Umbilical cord (tissue), 2 donors: ENCODE results near the gene MBLAC1. TPM values are rescaled to one million over a fixed set of nuclear protein-coding genes. Genes with fewer than 3 reads are reported as not detected.

Experiments
- DNase-seq: peaks from one replicate; pipeline ENCODE4 v3.0.0-alpha.2; 2015; ENCODE audit warnings: low spot score
- total RNA-seq: library from RNA; depleted of rRNA; stranded (reverse); fragments of >200 nt; gene quantifications from one replicate; pipeline ENCODE4 v1.2.3, GENCODE V29; 2014; ENCODE audit warnings: low replicate concordance; ENCODE audit not compliant: insufficient read depth

MBLAC1 gene
- total RNA-seq, 1 donor from 2014 or later = 1.9 TPM

GRCh38 chr7:100095704-100096103 lies 31.1 kb upstream of the MBLAC1 start:
- DNase-seq = no peak

- no peak for DNase-seq
These were observed 27.9 kb upstream of the MBLAC1 start for GRCh38 chr7:100098913-100099312.

- no peak for DNase-seq
These were observed 27.3 kb upstream of the MBLAC1 start for GRCh38 chr7:100099452-100099851.

GRCh38 chr7:100100420-100101015 lies 26.2 kb upstream of the MBLAC1 start:
- DNase-seq = peak; percentile 97

GRCh38 chr7:100101016-100101862 lies 25.5 kb upstream of the MBLAC1 start, which contains the start of the genes AP4M1 and MCM7:
TSS of gene AP4M1 (plus strand) at chr7:100101643. CDS start at chr7:100101715, 72 bp downstream.
TSS of gene MCM7 (minus strand) at chr7:100101397. CDS start at chr7:100101294, 103 bp downstream.
- peak; percentile 100 for DNase-seq

- no peak for DNase-seq
These were observed 23.6 kb upstream of the MBLAC1 start for GRCh38 chr7:100102950-100103840.

- DNase-seq = no peak
These were observed 21.2 kb upstream of the MBLAC1 start for GRCh38 chr7:100105534-100105933.

GRCh38 chr7:100106633-100107032 lies 20.1 kb upstream of the MBLAC1 start:
- DNase-seq = no peak

- DNase-seq = no peak
These were observed 19.5 kb upstream of the MBLAC1 start for GRCh38 chr7:100107125-100107737.

GRCh38 chr7:100107890-100108289 lies 18.9 kb upstream of the MBLAC1 start:
- DNase-seq = no peak

- DNase-seq = no peak
These were observed 17.1 kb upstream of the MBLAC1 start for GRCh38 chr7:100109521-100110163.

- DNase-seq = no peak
These were observed 15.6 kb upstream of the MBLAC1 start for GRCh38 chr7:100111156-100111555.

- no peak for DNase-seq
These were observed 14.9 kb upstream of the MBLAC1 start for GRCh38 chr7:100111914-100112313.

- DNase-seq = no peak
These were observed 11.7 kb upstream of the MBLAC1 start for GRCh38 chr7:100115026-100115425.

- DNase-seq = no peak
These were observed 8.2 kb upstream of the MBLAC1 start for GRCh38 chr7:100118388-100119071.

GRCh38 chr7:100119072-100119969 lies 7.4 kb upstream of the MBLAC1 start, which contains the start of the genes CNPY4 and TAF6:
TSS of gene CNPY4 (plus strand) at chr7:100119634. CDS start at chr7:100119745, 111 bp downstream.
TSS of gene TAF6 (minus strand) at chr7:100119358. CDS start at chr7:100114209, 5,149 bp downstream.
- DNase-seq = peak; percentile 98

GRCh38 chr7:100119970-100120732 lies 6.6 kb upstream of the MBLAC1 start:
- DNase-seq = peak; percentile 84

- DNase-seq = no peak
These were observed 6.1 kb upstream of the MBLAC1 start for GRCh38 chr7:100120733-100121036.
